ENCODE measurements around the gene MAGI1.
A peak's percentile ranks its signal among the peaks of the same experiment; 100 is the strongest.

The MAGI1 gene

DNA sequence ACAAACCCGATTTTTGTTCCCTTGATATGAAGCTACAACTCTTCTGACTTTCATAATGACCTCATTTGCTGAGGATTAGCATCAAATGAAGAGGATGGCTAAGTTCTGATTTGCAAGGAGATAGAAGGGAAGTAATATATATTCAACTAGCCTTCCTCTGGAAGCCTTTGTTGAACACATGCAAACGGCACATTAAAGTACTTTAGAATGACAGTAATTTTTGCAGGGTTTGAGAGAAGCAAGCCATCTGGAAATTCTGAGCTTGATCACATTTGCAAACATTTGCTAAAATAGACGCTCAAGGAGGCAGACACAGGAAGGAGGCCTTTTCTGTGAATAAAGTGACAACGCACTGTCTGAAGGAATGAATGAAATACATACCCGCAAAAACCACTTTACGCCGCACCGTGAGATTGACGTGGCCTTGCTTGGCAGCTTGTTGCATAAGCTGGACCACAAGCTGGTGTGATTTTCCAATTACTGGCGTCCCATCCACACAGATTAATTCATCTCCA is 657.2 kb downstream of the MAGI1 start:
- no peak for DNase-seq

DNA sequence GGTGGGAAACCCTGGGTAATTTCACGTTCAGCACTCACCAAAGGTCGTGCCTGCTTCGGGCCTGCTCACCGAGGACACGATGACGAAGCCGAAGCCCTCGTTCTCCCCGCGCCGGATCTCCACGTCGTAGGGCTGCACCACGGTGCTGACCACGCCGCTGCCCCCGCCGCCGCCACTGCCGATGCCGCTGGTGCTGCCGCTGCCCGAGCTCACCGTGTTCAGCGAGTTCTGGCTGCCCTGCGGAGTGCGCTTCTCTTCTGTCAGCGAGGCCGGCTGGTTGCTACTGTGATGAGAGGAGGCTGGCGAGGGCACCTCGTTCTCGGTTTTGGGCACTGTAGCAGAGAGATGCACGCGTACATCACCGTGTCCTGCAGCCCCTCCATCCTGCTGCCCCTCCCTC is 659.5 kb downstream of the MAGI1 start:
- no peak for DNase-seq

DNA sequence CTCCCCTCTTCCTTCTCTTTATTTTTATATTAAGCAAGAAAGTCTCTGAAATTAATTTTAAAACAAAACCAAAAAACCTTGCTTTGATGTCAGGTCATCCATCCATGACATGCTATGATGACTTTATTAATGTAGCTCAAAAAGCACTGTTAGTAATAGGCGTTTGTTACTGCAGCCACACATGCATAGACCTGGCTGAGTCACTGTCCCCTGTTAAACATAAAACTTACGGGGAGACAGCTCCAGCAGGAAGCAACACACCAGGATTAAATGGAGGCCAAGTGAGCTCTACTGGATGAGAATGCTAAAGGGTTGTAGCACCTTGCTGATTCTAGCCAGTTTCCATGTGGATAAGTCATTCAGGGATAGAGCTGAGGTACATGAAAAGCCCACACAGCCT is 661.1 kb downstream of the MAGI1 start:
- no peak for DNase-seq

DNA sequence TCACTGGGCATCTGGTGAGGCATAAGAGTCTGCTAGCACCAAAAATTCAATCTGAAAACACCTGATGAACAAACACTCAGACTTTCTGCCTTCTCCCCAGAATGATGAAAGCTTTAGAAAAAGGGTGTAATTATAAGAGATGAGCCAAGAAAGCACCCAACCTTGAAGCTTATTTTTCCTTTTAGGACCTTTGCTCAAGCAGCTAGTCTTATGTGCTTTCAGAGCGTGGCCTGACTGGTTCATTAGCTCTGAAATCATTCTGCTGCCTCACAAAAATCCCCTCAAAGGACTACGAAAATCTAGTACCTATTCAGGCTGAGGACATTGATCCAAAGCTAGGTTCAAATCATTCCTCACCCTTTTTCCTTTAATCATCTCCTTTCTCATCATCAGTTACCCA is 662.3 kb downstream of the MAGI1 start:
- DNase-seq: no peak

DNA sequence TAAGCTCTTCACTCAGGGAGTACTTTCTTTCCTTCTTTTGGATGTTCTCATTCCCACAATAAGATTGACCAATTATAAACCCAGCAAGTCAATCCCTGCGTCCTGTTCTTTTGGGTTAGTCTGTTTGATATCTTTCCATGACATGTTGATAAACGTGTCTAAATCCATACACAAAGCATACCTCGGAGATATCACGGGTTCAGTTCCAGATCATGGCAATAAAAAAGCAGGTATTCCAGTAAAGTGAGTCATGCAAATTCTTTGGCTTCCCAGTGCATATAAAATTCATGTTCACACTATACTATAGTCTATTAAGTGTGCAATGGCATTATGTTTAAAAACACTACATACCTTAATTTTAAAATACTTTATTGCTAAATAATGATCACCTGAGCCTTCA is 667.7 kb downstream of the MAGI1 start:
- DNase-seq: no peak

DNA sequence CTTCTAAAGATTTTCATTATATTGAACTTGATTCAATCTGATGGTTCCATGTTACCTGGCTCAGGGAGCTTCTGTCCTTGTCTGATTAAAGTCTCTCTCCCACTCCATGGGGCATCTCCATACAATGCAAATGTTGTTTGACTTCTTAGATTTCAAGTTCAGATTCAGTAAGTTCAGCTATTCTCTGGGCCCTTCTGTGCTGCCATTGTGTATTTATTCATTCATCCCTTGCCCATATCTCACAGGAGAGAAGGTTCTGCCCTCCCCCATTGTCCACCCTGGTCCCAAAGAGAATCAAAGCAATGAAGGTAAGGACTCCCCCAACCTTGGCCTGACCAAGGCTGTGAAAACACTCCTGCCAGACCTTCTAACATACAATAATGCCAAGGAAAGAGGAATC is 669.9 kb downstream of the MAGI1 start:
- no peak for DNase-seq

DNA sequence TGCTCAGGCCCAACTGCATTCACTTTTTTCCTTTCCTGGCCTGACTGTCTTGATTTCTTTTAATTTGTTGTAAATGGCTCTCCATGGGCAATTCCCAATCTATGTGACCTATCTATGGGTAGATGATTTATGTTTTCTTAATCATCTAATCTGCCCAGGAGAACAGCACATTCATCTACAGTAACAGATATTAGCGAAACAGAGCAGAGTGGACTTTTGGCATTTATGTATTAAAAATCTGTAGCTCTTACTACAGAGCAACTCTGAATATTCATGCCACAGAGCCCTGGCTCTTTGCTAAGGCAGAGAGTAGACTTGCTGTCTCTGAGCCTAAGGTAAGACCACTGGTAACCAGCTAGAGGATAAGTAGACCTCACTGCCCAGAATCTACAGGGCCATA is 676.0 kb downstream of the MAGI1 start:
- no peak for DNase-seq

DNA sequence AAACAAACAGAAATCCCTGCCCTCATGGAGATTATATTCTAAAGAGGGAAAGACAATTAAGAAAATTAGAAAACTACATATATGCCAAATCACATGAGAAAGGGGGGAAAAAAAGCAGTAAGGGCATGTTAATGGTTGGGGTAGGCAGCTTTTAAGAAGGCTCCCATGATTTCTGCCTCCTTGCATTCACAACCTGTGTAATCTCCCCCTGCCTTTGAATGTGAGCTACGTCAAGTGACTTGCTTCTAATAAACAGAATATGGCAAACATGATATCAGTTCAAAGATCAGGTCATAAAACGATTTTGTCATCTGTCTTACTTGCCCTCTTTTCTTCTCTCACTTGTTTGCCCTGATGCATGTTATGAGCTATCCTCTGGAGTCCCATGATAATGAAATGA is 677.3 kb downstream of the MAGI1 start:
- no peak for DNase-seq

DNA sequence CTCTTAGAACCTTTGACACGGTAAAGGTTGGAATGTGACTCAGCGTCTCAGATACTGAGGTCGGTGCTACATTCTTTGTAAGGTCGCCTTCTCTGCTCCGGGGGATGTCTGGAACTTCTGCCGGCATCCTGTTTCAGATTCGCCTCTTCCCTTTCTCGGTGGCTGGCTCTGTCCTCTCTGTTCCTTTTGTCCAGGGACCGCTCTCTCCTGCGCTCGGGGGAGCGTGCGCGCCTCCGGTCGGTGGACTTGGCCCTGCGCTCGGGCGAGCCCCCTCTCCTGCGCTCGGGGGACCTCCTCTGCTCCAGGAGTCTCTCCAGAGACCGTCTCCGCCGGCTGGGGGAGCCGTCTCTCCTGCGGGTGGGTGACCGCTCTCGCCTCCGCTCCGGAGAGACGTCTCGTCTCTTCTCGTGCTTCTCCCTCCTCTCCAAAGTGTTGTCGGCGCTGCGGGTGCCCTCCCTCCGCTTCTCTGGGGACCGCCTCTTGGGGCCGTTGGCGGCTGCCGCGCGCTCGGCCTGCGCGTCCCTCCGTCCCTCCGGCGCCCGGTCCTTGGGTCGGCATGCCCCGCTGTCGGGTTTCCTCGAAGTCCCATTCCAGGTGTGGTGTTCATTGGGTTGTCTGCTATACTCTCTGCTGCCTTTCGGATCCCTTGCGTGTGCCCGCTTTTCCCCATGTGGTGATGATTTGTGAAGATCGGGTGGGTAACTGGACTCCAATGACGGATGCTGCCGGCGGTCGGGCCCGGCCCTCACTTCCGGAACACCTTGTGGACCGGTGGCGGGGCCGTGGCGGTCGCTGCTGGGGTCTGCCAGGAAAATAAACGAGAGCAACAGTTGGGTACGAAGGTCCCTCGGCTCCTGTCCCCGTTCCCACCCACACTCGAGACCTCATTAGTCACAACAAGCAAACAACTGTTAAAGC is 682.1 kb downstream of the MAGI1 start:
- no peak for DNase-seq

DNA sequence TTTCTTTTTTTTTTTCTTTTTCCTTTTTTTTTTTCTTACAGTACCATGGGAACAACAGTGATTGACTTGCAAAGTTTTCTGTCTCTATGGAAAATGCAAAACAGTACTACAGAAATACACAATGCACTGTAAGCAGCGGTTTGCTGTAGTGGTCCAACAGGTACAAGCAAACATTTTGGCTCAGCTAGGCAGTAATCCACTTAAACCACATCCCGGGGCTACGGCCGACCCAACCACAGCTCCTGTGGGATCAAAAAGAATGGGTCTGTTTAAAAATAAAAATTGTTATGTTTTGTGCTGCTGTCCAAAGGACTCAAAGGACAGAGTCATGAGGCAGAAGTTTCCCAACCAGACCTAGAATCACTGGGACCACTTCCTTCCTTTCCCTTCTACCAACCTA is 683.8 kb downstream of the MAGI1 start:
- no peak for DNase-seq

DNA sequence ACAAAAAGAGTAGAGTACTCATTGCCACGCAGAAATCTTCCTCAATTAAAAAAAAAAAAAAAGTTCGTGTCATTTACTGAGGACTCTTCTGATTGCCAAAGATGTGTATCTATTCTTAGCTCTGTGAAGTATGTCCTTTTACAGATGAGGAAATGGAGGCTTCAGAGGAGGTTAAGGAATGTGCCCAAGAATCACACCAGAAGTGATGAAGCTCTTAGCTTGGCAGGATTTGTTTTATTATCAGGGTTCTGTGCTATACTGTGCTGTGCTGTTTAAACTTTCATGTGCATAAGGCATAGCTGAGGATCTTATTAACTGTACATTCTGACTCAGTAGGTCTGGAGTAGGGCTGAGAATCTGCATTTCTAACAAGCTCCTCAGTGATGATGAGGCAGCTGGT is 685.8 kb downstream of the MAGI1 start:
- DNase-seq: peak; percentile 2

DNA sequence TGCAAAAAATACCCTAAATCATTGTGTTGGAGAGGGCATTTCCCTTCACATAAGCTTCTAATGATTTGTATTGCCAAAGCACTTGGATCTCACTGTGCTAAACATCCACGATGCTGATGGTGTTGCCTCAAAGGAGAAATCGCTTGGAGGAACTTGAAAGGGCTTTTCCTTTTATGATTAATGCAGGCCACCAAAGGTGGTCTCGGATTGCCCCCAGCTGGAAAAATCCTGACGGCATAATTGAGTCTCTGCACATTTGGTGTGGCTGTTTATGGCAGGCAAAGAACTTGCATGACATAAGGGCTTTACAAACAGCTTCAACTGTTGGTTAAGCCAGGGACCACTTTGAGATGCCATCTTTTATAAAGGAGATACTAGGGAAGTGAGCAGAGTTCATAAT is 687.0 kb downstream of the MAGI1 start:
- no peak for DNase-seq

DNA sequence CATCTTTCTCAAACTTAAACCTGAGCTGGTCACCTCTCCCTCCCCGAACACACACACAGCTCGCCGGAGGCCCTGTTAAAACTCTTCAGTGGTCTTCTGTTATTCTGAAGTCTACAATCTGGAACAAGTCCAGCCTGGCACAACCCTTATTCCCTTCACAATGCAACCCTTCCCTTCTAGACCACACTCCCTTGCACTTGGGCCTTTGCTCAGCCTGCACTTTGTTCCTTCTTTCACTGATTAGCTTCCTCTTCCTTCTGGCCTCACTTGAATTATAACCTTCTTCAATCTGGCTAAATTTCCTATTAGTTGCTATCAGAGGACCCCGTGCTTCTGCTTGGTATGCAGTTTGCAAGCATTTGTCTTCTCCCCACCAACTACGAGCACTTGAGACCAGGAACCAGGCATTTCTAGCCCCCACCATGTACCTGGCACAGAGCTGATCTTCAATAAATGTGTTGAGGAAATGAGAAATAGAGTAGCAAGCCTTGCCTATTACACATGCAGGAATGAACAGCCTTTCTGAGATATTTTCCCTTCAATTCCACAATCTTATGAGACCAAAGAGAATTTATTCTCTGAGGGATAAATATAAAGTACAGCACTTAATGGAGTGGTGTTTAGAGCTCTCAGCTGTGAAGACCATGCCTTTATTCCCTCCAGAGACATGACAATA is 687.8 kb downstream of the MAGI1 start:
- no peak for DNase-seq

DNA sequence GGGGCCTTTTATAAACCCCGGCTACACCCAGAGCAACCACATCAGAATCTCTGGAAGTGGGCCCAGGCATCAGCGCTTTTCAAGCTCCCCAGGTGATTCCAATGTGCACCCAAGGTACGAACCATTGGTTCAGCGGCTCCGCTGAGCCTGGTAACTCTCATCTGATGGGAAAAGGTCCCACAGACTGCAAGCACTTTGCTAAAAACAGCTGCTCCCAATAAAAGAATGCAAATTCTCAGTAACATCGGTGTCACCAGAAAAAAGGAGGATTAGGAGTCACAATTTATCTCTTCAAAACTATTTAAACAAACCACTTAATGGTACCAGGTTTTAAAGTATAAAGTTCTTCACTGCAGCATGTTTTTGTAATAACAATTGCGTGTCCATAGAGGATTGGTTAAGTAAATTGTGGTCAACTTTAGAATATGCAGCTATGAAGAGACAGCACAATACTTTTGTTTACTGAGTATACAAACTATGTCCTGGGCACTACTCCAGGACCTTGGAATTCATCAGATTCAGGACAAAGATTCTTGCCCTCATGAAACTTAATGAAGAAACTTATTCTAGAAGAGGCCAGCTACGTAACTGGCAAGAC is 690.2 kb downstream of the MAGI1 start:
- peak; percentile 65 for DNase-seq

DNA sequence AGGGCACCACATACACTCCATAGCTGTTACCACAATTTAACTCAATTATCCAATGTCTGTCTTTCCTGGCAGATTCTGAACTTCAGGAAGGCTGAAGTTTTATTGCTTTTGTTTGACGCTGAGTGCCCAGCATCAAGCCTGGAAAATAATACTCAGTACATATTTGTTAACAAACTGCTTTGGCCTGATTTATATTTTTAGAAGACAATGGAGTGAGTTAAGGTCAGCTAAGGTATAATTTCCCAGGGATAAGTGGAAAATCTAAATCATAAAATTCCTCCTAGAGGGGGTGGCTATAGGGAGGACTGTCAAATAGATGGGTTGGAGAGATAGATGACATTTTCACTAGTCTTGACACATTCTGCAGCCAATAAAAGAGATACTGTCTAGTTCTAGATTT is 691.6 kb downstream of the MAGI1 start:
- no peak for DNase-seq

DNA sequence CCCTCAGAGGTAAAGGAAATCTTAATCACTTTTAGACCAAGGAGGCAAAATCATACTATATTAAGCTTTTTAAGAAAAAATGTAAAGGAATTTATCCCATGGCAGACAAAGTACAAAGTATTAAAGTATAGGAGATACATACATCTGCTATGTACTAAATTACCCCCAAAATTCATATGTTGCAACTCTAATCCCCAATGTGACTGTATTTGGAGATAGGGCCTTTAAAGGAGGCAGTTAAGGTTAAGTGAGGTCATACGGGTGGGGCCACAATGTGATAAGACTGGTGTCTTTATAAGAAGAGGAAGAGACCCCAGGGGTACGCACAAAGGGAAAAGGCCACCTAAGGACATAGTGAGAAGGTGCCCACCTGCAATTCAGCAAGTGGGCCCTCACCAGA is 693.9 kb downstream of the MAGI1 start:
- no peak for DNase-seq

DNA sequence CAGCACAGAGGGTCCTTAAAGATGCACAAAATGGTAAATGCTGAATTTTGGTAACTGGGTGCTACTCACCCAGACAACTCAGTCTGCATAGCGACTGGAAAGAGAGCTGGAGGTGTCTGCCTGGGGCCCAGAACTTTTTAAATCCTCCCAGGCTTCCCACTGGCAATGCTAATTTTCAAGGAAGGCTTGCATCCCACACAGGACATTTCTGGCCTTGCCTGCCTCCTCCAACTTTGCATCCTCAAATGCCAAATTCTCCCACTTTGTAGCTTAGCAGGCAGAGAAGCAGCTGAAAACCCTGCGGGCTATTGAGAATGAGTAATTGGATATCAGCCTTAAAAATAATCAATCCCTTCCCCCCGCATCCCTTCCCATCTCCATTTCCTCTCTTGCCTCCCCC is 694.3 kb downstream of the MAGI1 start:
- DNase-seq: no peak

DNA sequence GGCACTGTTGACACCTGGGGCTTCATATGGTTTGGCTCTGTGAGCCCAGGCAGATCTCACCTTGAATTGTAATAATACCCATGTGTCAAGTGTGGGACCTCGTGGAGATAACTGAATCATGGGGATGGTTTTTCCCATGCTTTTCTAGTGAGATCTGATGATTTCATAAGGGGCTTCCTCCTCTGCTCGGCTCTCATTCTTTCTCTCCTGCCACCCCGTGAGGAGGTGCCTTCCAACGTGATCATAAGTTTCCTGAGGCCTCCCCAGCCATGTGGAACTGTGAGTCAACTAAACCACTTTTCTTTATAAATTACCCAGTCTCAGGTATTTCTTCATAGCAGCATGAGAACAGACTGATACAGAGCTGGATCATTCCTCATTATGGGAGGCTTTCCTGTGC is 695.0 kb downstream of the MAGI1 start:
- no peak for DNase-seq

DNA sequence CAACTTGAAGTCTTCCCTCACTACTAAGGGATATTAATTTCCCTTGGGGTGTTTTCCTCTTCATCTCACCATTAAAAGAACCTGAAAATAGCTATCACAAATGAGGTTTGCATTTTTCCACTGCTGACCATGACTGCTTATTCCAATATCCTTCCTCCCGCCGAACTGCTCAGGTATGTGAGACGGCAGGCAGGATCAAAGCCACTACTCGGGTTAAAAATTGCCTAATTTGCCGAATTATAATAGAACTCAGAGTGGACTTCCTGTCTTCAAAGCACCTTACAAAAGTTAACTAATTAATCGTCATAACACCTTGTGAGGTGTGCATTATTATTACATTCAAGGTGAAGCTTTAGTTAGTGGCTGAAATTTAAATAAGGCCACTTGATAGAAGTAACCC is 695.7 kb downstream of the MAGI1 start:
- DNase-seq: no peak

DNA sequence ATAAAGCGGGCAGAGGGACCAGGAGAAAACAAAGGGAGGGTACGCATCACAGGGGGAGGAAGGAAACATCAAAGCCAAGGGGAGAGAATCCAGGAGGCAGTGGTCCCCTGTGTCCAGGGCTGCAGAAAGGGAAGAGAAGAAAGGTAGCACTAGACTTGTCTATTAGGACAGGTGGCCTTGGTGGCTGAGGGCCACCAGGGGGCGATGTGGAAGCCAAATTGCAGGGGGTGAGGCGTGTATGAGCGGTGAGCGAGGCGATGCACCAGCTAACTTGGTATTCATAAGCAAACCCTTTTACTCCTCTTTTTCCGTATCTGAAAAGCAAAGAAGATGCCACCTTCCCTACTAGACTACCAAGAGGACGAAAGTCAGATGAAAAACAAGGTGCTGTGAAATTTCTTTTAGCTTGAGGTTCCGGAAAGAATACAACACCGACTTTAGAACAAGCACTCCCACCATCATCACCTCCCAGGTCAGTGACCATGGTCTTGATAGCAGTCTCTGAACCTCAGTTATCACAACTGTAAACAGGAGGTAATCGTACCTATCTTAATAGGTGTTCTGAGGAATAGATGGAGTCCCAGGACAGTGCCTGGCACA is 696.5 kb downstream of the MAGI1 start:
- peak; percentile 39 for DNase-seq

DNA sequence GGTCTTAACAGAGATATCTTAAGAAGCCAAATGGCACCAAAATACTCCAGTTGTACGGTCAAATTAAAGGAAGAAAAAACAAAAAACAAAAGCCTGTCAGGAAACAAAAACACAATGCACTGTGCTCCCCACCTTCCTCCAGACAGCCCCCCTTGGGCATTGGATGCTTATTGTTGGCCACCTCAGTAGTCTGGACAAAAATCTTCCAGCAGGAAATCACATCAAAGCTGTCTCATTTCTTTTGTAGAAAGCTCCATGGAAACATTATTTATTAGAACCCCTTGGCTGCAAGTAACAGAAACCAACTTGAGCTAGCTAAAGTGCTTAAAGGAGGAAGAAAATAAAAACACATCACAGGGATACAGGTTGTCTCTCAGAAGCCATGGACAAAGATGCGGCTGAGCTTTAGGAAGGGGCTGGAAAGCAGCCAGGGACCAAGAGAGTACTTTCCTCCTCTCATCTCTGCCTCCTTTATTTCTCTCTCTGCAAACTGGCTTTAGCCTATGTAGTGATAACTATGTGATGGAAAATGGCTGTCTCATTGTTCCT is 699.5 kb downstream of the MAGI1 start:
- no peak for DNase-seq

DNA sequence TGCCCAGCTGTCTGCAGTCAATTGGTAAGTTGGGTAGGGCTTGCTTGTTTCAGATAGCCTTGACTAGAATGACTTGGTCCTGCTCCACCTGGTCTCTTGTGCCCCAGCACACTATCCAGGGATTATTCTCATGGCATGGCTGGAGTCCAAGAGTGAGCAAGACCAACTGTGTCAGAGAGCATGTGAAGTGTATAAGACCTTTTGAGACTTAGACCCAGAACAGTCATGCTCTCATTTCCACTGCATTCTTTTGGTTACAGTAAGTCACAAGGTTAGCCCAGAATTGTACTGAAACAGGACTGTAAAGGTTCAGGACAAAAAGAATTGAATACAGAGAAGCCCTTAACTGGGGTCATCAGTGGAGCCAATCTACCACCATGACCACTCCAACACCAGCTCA is 700.1 kb downstream of the MAGI1 start:
- peak; percentile 77 for DNase-seq

DNA sequence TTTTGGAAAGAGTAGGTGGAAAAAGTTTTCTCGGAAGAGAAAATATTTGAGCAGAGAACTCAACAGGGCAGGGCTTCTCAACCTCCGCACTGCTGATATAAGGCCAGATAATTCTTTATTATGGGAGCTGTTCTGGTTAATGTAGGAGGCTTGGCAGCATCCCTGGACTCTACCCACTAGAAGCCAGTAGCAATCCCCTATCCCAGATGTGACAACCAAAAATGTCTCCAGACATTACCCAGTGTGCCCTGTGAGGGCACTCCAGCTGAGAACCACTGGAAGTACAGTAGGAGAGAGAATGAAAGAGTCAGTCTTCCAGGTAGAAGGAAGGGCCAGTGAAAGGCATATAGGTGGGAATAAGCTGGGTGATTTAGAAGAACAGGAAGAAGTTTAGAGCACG is 703.1 kb downstream of the MAGI1 start:
- no peak for DNase-seq
